NCI-H1436 treated with DMSO at 0.1 percent for 48 hours (cell line): Measurements from ENCODE around the gene DRAM1.
"Not testable (repeated sequence)": the region's sequence is repeated elsewhere in the genome, so short reads cannot be mapped to it uniquely, and the experiment has no call there.

Source experiments
- DNase-seq: peaks from one replicate; lab custom pipeline; 2025; lab: John Stamatoyannopoulos, UW

Gene DRAM1

GRCh38 chr12:101906226-101906625 lies 28.8 kb downstream of the DRAM1 start:
- no peak for DNase-seq

- DNase-seq: no peak
Measured at GRCh38 chr12:101908395-101908794, 31.0 kb downstream of the DRAM1 start.

GRCh38 chr12:101909646-101910045 lies 32.3 kb downstream of the DRAM1 start:
- DNase-seq: no peak

- no peak for DNase-seq
Measured at GRCh38 chr12:101915841-101916240, 38.5 kb downstream of the DRAM1 start.

GRCh38 chr12:101918805-101919204 lies 41.4 kb downstream of the DRAM1 start:
- not testable (repeated sequence) for DNase-seq

GRCh38 chr12:101919447-101919846 lies 42.1 kb downstream of the DRAM1 start:
- DNase-seq: no peak

GRCh38 chr12:101920906-101921305 lies 43.5 kb downstream of the DRAM1 start:
- no peak for DNase-seq

GRCh38 chr12:101923045-101923718 lies 45.8 kb downstream of the DRAM1 start:
- no peak for DNase-seq

- no peak for DNase-seq
Measured at GRCh38 chr12:101924618-101925017, 47.2 kb downstream of the DRAM1 start.

GRCh38 chr12:101925361-101925760 lies 48.0 kb downstream of the DRAM1 start:
- no peak for DNase-seq

GRCh38 chr12:101925935-101926334 lies 48.6 kb downstream of the DRAM1 start:
- no peak for DNase-seq

- DNase-seq: no peak
Measured at GRCh38 chr12:101927036-101927435, 49.7 kb downstream of the DRAM1 start.

- no peak for DNase-seq
Measured at GRCh38 chr12:101927999-101928398, 50.6 kb downstream of the DRAM1 start.

GRCh38 chr12:101928556-101928955 lies 51.2 kb downstream of the DRAM1 start:
- DNase-seq: no peak

GRCh38 chr12:101929365-101930041 lies 52.1 kb downstream of the DRAM1 start:
- no peak for DNase-seq

GRCh38 chr12:101931498-101932326 lies 54.3 kb downstream of the DRAM1 start:
- DNase-seq: no peak

- no peak for DNase-seq
Measured at GRCh38 chr12:101933866-101934514, 56.6 kb downstream of the DRAM1 start.

GRCh38 chr12:101935890-101936746 lies 58.7 kb downstream of the DRAM1 start:
- DNase-seq: no peak

- no peak for DNase-seq
Measured at GRCh38 chr12:101939306-101939705, 61.9 kb downstream of the DRAM1 start.

- no peak for DNase-seq
Measured at GRCh38 chr12:101939856-101940265, 62.5 kb downstream of the DRAM1 start.

GRCh38 chr12:101940400-101940950 lies 63.1 kb downstream of the DRAM1 start:
- no peak for DNase-seq
